MCF 10A (cell line): ENCODE results near the gene ARHGAP23. TPM values are rescaled to one million over a fixed set of nuclear protein-coding genes. Genes with fewer than 3 reads are reported as not detected.
A peak's percentile ranks its signal among the peaks of the same experiment; 100 is the strongest.

ENCODE experiments used
- BruUV-seq: library from RNA; stranded (reverse); fragments of 400-500 nt; replicated peaks from 2 replicates; lab custom pipeline; 2021; lab: Mats Ljungman, UMichigan
- CTCF ChIA-PET: fragments of 300-600 bp; sonication (Branson Sonifier 250); formaldehyde crosslinking; extraction: SDS; loops from one replicate; lab custom pipeline; 2021; ENCODE audit warnings: antibody characterized with exemption, inconsistent platforms; lab: Yijun Ruan, JAX
- POLR2A ChIA-PET: fragments of 300-600, 350-650 bp; sonication (Branson Sonifier 250); formaldehyde crosslinking; extraction: SDS; loops from one replicate; lab custom pipeline; 2020; ENCODE audit warnings: antibody characterized with exemption, inconsistent platforms; lab: Yijun Ruan, JAX
- DNase-seq: peaks from one replicate; pipeline ENCODE4 v3.0.0-alpha.2; 2018; ENCODE audit not compliant: unreplicated experiment
- H3K27ac Mint-ChIP-seq: one replicate; pipeline ENCODE4 v1.8.0; 2022; ENCODE audit warnings: mild to moderate bottlenecking, low read depth, mixed read lengths; ENCODE audit not compliant: unreplicated experiment
- H3K27me3 Mint-ChIP-seq: one replicate; pipeline ENCODE4 v1.8.0; 2022; ENCODE audit warnings: mixed read lengths; ENCODE audit not compliant: insufficient read depth, unreplicated experiment
- H3K36me3 Mint-ChIP-seq: one replicate; pipeline ENCODE4 v1.8.0; 2022; ENCODE audit warnings: mild to moderate bottlenecking, moderate library complexity, mixed read lengths; ENCODE audit not compliant: insufficient read depth, unreplicated experiment
- H3K4me1 Mint-ChIP-seq: one replicate; pipeline ENCODE4 v1.8.0; 2022; ENCODE audit warnings: mixed read lengths; ENCODE audit not compliant: insufficient read depth, unreplicated experiment
- H3K4me3 Mint-ChIP-seq: one replicate; pipeline ENCODE4 v1.8.0; 2022; ENCODE audit warnings: mild to moderate bottlenecking, moderate library complexity, mixed read lengths; ENCODE audit not compliant: unreplicated experiment
- H3K9me3 Mint-ChIP-seq: one replicate; pipeline ENCODE4 v1.8.0; 2022; ENCODE audit warnings: mixed read lengths; ENCODE audit not compliant: unreplicated experiment
- CTCF ChIP-seq: fragments of 200-600 bp; IDR thresholded peaks from one replicate; pipeline ENCODE4 v1.8.0; 2022; ENCODE audit warnings: antibody characterized with exemption, mild to moderate bottlenecking; ENCODE audit not compliant: unreplicated experiment
- intact Hi-C: fragments of 100-400 bp; cut with micrococcal nuclease; formaldehyde crosslinking; loops from 2 replicates; pipeline ENCODE4 v1.14.1; 2022
- total RNA-seq: library from RNA; stranded (reverse); gene quantifications from 2 replicates; pipeline ENCODE4 v1.2.3, GENCODE V29; 2022

ARHGAP23 gene
- total RNA-seq, 1 experiment from 2014 or later, result 23.2 TPM

- H3K4me1 Mint-ChIP-seq, result peaks cover 14% of the 10 kb centered on the region
- no TSS peak for BruUV-seq
- intact Hi-C loops, result no loop called here
Measured at GRCh38 chr17:38415250-38416194, 12.7 kb upstream of the ARHGAP23 start.

GRCh38 chr17:38416840-38417209, 11.4 kb upstream of the ARHGAP23 start:
- TF ChIP-seq CTCF, result no peak
- Mint-ChIP-seq H3K27me3 (peaks cover 21% of the 10 kb centered on the region), H3K4me1 (peaks cover 14% of the 10 kb centered on the region), H3K36me3 (no peaks in the 10 kb centered on the region), H3K27ac (no peak overlapping the region), H3K9me3 (no peaks in the 10 kb centered on the region), H3K4me3 (no peak overlapping the region)
- no TSS peak for BruUV-seq
- CTCF ChIA-PET, result interaction anchor here (0.6 to 2.5 kb wide), 4 partner anchors 46 to 700 kb away, joined by 3 to 11 read pairs (median 3); no protein-coding TSS in a partner anchor
- intact Hi-C loops, result no loop called here
- no peak for DNase-seq
- POLR2A ChIA-PET, result interaction anchor here (1.0 kb wide), 1 partner anchor 68 kb away, joined by 3 read pairs; no protein-coding TSS in a partner anchor

More at GRCh38 chr17:38415250-38416194, 12.7 kb upstream of the ARHGAP23 start:
- Mint-ChIP-seq H3K27ac (no peak overlapping the region), H3K27me3 (peaks cover 21% of the 10 kb centered on the region), H3K9me3 (no peaks in the 10 kb centered on the region), H3K4me3 (peak overlapping the region; percentile 47), H3K36me3 (no peaks in the 10 kb centered on the region)
- CTCF ChIA-PET, result interaction anchor here (0.6 to 4.8 kb wide), 17 partner anchors 8 to 642 kb away, joined by 3 to 114 read pairs (median 6); partner anchors contain the start of gene SOCS7
- no peak for TF ChIP-seq CTCF
- peak; percentile 70 for DNase-seq
- POLR2A ChIA-PET, result interaction anchor here (0.6 to 2.4 kb wide), 5 partner anchors 13 to 91 kb away, joined by 3 to 18 read pairs (median 4); partner anchors contain the start of gene SOCS7

- H3K27ac Mint-ChIP-seq, result no peak overlapping the region
- peaks cover 21% of the 10 kb centered on the region for H3K27me3 Mint-ChIP-seq
- H3K9me3 Mint-ChIP-seq, result no peaks in the 10 kb centered on the region
- ChIA-PET POLR2A (interaction anchor here (1.0 kb wide), 1 partner anchor 68 kb away, joined by 3 read pairs; no protein-coding TSS in a partner anchor), CTCF (interaction anchor here (0.6 to 2.5 kb wide), 3 partner anchors 15 to 68 kb away, joined by 3 to 11 read pairs (median 4); no protein-coding TSS in a partner anchor)
- intact Hi-C loops, result no loop called here
- H3K4me3 Mint-ChIP-seq, result no peak overlapping the region
- BruUV-seq, result no TSS peak
- DNase-seq, result no peak
- TF ChIP-seq CTCF, result no peak
- H3K4me1 Mint-ChIP-seq, result peaks cover 14% of the 10 kb centered on the region
- no peaks in the 10 kb centered on the region for H3K36me3 Mint-ChIP-seq
Measured at GRCh38 chr17:38417210-38417951, 10.9 kb upstream of the ARHGAP23 start.
